Neutrophil (primary cell): ENCODE data around the gene PXK.

ENCODE experiments used
- H3K27ac ChIP-seq: fragments of 200-600 bp; sonication (generic); 2 replicates; pipeline ENCODE4 v1.5.1; 2016; ENCODE audit warnings: mild to moderate bottlenecking, moderate library complexity
- H3K27me3 ChIP-seq: fragments of 200-600 bp; sonication (generic); 2 replicates; pipeline ENCODE4 v1.6.0; 2016; ENCODE audit warnings: mild to moderate bottlenecking
- H3K36me3 ChIP-seq: fragments of 200-600 bp; sonication (generic); 2 replicates; pipeline ENCODE4 v1.5.1; 2017
- H3K4me1 ChIP-seq, 2 experiments: fragments of 200-600 bp in 1 of 2; sonication (generic) in 1 of 2; 1 replicate in 1 of 2; 2 replicates in 1 of 2; pipeline versions ENCODE4 v1.5.1 to v1.6.1; 2013 to 2016; ENCODE audit warnings: low read depth in 1 of 2, low read length in 1 of 2, mild to moderate bottlenecking in 1 of 2, moderate library complexity in 1 of 2; ENCODE audit not compliant: control insufficient read depth in 1 of 2, insufficient read depth in 1 of 2
- H3K4me3 ChIP-seq, 2 experiments: fragments of 200-600 bp in 1 of 2; sonication (generic) in 1 of 2; 1 replicate in 1 of 2; 2 replicates in 1 of 2; pipeline ENCODE4 v1.5.1; 2013 to 2016; ENCODE audit warnings: low read depth in 1 of 2, low read length in 1 of 2, mild to moderate bottlenecking in 1 of 2, moderate library complexity in 1 of 2
- H3K9me3 ChIP-seq: fragments of 200-600 bp; sonication (generic); 2 replicates; pipeline ENCODE4 v1.5.1; 2016
- CTCF ChIP-seq: fragments of 200-600 bp; sonication (generic); IDR thresholded peaks from 2 replicates; pipeline ENCODE4 v1.5.1; 2016; ENCODE audit warnings: antibody characterized with exemption

Gene PXK

DNA sequence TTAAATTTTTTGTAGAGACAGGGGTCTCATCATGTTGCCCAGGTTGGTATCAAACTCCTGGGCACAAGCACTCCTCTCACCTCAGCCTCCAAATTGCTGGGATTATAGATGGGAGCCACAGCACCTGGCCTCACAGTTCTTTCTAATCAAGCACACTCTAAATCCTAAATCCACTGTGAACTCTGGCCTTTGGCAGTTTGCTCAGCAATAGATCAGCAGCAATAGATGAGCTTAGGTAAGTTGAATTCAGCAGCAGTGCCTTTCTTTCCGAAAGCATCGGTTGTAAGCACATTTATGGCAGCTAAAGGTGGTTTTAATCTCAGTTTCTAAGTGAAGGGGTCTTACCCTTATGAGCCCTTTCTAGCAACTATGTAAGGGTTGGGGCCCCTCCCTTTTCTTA, 84.4 kb downstream of the PXK start:
- H3K9me3 ChIP-seq: no peaks in the 10 kb centered on the region
- peaks cover 0 to 4% of the 10 kb centered on the region in 2 experiments for H3K4me1 ChIP-seq
- H3K36me3 ChIP-seq: peaks cover 98% of the 10 kb centered on the region
- TF ChIP-seq CTCF: no peak
- H3K27ac ChIP-seq: no peak overlapping the region
- H3K4me3 ChIP-seq: no peak overlapping the region
- H3K27me3 ChIP-seq: no peaks in the 10 kb centered on the region

DNA sequence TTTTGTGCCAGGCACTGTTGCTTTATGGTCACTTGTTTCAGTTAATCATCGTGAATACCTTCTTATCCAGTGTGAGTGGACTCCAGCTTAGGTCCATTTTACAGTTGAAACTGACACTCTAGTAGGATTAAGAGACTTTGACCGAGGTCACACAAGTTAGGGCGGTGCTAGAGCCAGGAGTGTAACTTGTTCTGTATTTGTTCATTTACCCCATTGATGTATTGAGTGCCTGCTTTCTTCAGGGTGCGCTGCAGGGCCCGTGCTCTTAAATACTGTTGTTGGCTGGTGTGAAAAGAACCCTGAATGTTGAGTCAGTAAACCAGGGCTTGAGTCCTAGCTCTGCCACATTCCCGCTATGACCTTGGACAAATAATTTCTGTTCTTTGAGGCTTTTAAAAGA, 85.5 kb downstream of the PXK start:
- Histone ChIP-seq H3K4me1 (peaks cover 0 to 4% of the 10 kb centered on the region in 2 experiments), H3K4me3 (no peak overlapping the region), H3K9me3 (no peaks in the 10 kb centered on the region), H3K36me3 (peaks cover 98% of the 10 kb centered on the region), H3K27me3 (no peaks in the 10 kb centered on the region), H3K27ac (peak overlapping the region; percentile 7)
- no peak for TF ChIP-seq CTCF

- TF ChIP-seq CTCF: no peak
- Histone ChIP-seq H3K36me3 (peaks cover 98% of the 10 kb centered on the region), H3K4me1 (peaks cover 0 to 4% of the 10 kb centered on the region in 2 experiments)
Measured at GRCh38 chr3:58419780-58420507, 87.3 kb downstream of the PXK start.

DNA sequence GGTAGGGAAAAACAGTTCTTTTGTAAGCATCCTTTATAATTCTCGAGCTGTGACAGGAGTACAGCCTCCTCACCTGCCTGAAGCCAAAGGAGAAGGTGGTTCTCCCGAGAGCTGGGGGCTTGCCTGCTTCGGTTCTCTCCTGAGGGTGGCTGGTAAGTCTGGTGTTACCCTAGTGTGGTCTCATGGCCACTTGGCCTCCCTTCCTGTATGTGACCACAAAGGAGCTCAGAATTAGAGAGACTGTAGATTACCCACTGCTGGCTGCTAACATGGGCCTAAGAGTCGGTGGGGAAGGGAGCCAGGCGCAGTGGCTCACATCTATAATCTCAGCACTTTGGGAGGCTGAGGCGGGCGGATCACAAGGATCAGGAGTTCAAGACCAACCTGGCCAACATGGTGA, 88.3 kb downstream of the PXK start:
- no peak for TF ChIP-seq CTCF
- H3K27ac ChIP-seq: no peak overlapping the region
- no peaks in the 10 kb centered on the region for H3K9me3 ChIP-seq

More at GRCh38 chr3:58419780-58420507, 87.3 kb downstream of the PXK start:
- Histone ChIP-seq H3K27ac (no peak overlapping the region), H3K9me3 (no peaks in the 10 kb centered on the region), H3K4me3 (no peak overlapping the region), H3K27me3 (no peaks in the 10 kb centered on the region)

GRCh38 chr3:58422756-58423325, 90.1 kb downstream of the PXK start:
- Histone ChIP-seq H3K36me3 (peaks cover 99% of the 10 kb centered on the region), H3K27me3 (no peaks in the 10 kb centered on the region), H3K4me1 (peaks cover 0 to 4% of the 10 kb centered on the region in 2 experiments), H3K27ac (no peak overlapping the region), H3K4me3 (no peak overlapping the region), H3K9me3 (no peaks in the 10 kb centered on the region)
- no peak for TF ChIP-seq CTCF

More for the DNA sequence above, 88.3 kb downstream of the PXK start:
- peaks cover 98% of the 10 kb centered on the region for H3K36me3 ChIP-seq
- no peaks in the 10 kb centered on the region for H3K27me3 ChIP-seq
- no peak overlapping the region for H3K4me3 ChIP-seq
- peaks cover 0 to 4% of the 10 kb centered on the region in 2 experiments for H3K4me1 ChIP-seq
